Heart right ventricle (tissue), 16 donors: Measurements from ENCODE around the gene MGME1. TPM values are rescaled to one million over a fixed set of nuclear protein-coding genes. Genes with fewer than 3 reads are reported as not detected.
A peak's percentile ranks its signal among the peaks of the same experiment; 100 is the strongest.

Experiments used
- ATAC-seq, 8 donors: fragments of 200-7000 bp; cut with Tn5 transposase; one replicate each; pipeline ENCODE4 v1.9.1; 2020; ENCODE audit warnings: mild to moderate bottlenecking in 8 of 8, moderate library complexity in 8 of 8, moderate number of reproducible peaks in 1 of 8
- DNase-seq, 2 donors: peaks; one replicate each; pipeline ENCODE4 v3.0.0-alpha.2; 2020
- H3K27ac ChIP-seq, 10 donors: fragments of 200-600 bp; sonication (generic) in 2 of 10; one replicate each; pipeline versions ENCODE4 v1.5.0 to v1.8.0; 2020 to 2022; ENCODE audit warnings: mild to moderate bottlenecking in 3 of 10
- H3K27me3 ChIP-seq, 7 donors: fragments of 200-600 bp; one replicate each; pipeline ENCODE4 v1.8.0; 2021 to 2022; ENCODE audit warnings: mild to moderate bottlenecking in 2 of 7
- H3K36me3 ChIP-seq, 9 donors: fragments of 200-600 bp; sonication (generic) in 1 of 9; one replicate each; pipeline versions ENCODE4 v1.5.0 to v1.8.0; 2020 to 2022; ENCODE audit warnings: mild to moderate bottlenecking in 2 of 9
- H3K4me1 ChIP-seq, 9 donors: fragments of 200-600 bp; sonication (generic) in 1 of 9; one replicate each; pipeline versions ENCODE4 v1.5.0 to v1.8.0; 2020 to 2022; ENCODE audit warnings: mild to moderate bottlenecking in 4 of 9
- H3K4me3 ChIP-seq, 10 donors: fragments of 200-600 bp; sonication (generic) in 2 of 10; one replicate each; pipeline versions ENCODE4 v1.5.0 to v1.8.0; 2020 to 2022; ENCODE audit warnings: mild to moderate bottlenecking in 7 of 10, moderate library complexity in 2 of 10
- H3K9me3 ChIP-seq, 11 donors: fragments of 200-600 bp in 10 of 11; sonication (generic) in 2 of 11; one replicate each; pipeline versions ENCODE4 v1.5.0 to v1.8.0; 2013 to 2022; ENCODE audit warnings: mild to moderate bottlenecking in 2 of 11, control low read depth in 1 of 11, moderate library complexity in 1 of 11
- WGBS, 2 donors: extraction: QIAGEN DNeasy Blood & Tissue Kit; methylation state at CpG; one replicate each; pipeline ENCODE4 v1.1.7; 2013; ENCODE audit warnings: inconsistent platforms in 1 of 2; 5-methylcytosine and 5-hydroxymethylcytosine counted together
- intact Hi-C, 10 donors: fragments of 100-400 bp; cut with DNase I; formaldehyde crosslinking; loops; one replicate each; pipeline versions ENCODE4 v1.11.1 to v1.14.2; 2022
- polyA plus RNA-seq, 2 donors: library from polyadenylated mRNA; stranded (reverse); fragments of 200-250 nt; gene quantifications; one replicate each; pipeline ENCODE4 v1.2.3, GENCODE V29; 2013
- total RNA-seq, 10 donors: library from RNA; stranded (reverse); fragmentation: NEBNext Ultra II Directional in 3 of 10; extraction: Animal tissue kit (Norgen Biotek cat#: 25700) in 3 of 10; gene quantifications; one replicate each; pipeline versions ENCODE4 v1.2.1 to v1.2.4, GENCODE V29; 2021 to 2023
- TF ChIP-seq, protein P1 (sequence below), 9 donors: fragments of 200-600 bp; sonication (generic) in 2 of 9; IDR thresholded peaks; one replicate each; pipeline versions ENCODE4 v1.5.0 to v1.8.0; 2021 to 2022; ENCODE audit warnings: antibody characterized with exemption in 9 of 9, mild to moderate bottlenecking in 5 of 9, moderate library complexity in 1 of 9
- donor health status: Arrhythmogenic right ventricular cardiomyopathy.
- donor health status: ischemic (EF 13 %, LVEDD 7.1; RV severe dilation, severe dysfunction).
- donor health status: healthy with polysubstance abuse.
- donor health status: DM: no; HTN: yes; CAD: no.
- donor health status: DM: no; HTN: no; CAD: no.
- donor health status: ischemic (EF 25% LVEDD 6.9; RV normal size, moderate dysfunction).
- donor health status: ischemic (EF 25% LVEDD 5.7; RV mildly dilated, moderate dysfunction).
- donor health status: healthy.
- donor health status: DM: yes; HTN: yes; CAD: no.
- donor health status: Ischemic cardiomyopathy.
- donor health status: ischemic (EF 35%, LVEDD 5.7; RV mildly dilated, moderate dysfunction).
- donor health status: nonischemic (EF 11% LVEDD 7.7; RV severe dilation, severe dysfunction).
- donor health status: DM: yes; HTN: yes; CAD: no.
- donor health status: PGD.
- donor health status: ischemic (EF 29% LVEDD 5.4; RV normal size, mild dysfunction).
- donor health status: nonischemic (EF 23%, LVEDD 6.1; RV moderate dilation, normal function).

MGME1 gene
- total and polyA plus RNA-seq, 12 donors, result 6.0 to 16.0 (median 12.9) TPM

DNA sequence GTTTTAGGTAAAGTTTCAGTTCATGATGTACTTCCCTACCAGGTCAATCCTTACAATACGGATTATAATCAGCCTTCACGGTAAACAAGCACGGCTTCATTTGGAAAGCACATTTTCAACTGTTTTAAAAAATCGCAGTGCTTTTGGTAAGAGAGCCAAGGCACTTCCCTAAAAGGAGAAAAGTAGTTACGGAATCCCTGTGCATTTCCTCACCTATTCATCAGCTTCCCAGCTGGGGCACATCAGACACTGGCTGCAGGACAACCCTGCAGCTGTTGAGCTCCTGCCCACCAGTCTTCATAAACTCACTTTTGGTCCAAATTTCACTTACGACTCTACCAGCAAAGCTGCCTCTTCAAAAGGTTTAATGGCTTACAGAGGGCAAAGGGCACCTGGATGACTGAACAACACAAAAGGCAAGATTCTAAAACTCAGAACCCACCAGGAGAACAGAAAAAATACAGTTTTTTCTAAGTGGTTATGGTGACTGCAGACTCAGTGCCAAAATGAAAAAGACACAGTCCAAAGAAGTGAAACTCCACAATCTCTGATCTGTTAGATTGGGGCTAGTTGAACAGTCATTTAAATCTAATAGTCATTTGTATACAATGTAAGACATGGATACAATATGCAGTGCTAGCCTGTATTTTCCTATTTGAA, 7.8 kb upstream of the MGME1 start:
- WGBS, 2 donors, result 55 to 61% methylated on average over 6 of the region's 6 CpGs
- DNase-seq, result peak in 1 of 2 donors; percentile 45
- H3K4me1 ChIP-seq, result peaks cover 0 to 98% (median 79%) of the 10 kb centered on the region in 9 donors
- TF ChIP-seq, protein P1, sequence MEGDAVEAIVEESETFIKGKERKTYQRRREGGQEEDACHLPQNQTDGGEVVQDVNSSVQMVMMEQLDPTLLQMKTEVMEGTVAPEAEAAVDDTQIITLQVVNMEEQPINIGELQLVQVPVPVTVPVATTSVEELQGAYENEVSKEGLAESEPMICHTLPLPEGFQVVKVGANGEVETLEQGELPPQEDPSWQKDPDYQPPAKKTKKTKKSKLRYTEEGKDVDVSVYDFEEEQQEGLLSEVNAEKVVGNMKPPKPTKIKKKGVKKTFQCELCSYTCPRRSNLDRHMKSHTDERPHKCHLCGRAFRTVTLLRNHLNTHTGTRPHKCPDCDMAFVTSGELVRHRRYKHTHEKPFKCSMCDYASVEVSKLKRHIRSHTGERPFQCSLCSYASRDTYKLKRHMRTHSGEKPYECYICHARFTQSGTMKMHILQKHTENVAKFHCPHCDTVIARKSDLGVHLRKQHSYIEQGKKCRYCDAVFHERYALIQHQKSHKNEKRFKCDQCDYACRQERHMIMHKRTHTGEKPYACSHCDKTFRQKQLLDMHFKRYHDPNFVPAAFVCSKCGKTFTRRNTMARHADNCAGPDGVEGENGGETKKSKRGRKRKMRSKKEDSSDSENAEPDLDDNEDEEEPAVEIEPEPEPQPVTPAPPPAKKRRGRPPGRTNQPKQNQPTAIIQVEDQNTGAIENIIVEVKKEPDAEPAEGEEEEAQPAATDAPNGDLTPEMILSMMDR (IDR thresholded peaks at IDR 0.05), result no peak
- peak in 6 of 8 donors; percentile 47 to 68 (median 60) for ATAC-seq
- H3K4me3 ChIP-seq, result peak overlapping the region in 1 of 10 donors; percentile 5
- peak overlapping the region in 7 of 10 donors; percentile 8 to 97 (median 43) for H3K27ac ChIP-seq
- no peaks in the 10 kb centered on the region for H3K9me3 ChIP-seq
- peaks cover 0 to 10% (median 0%) of the 10 kb centered on the region in 9 donors for H3K36me3 ChIP-seq
- intact Hi-C loops, result loop anchor here in 1 of 10 donors (10.0 kb wide), 1 partner anchor 276 kb away; the partner anchor contains the start of gene RRBP1
- H3K27me3 ChIP-seq, result no peaks in the 10 kb centered on the region

DNA sequence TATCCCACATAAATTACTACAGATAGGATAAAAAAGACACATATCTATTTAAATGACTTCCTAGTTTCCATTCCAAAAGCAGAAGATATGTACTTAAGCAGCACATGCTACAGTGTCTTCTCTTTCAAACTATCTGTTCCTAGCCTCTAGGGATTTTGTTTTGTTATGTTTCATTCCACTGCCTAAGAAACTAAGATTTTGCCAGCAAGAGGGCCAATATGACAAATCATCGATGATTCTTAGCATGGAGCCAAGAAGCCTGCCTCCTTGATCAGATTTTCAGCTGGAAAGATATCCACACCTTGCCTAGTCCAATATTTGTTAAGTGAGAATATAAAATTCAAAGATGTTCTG, 7.3 kb upstream of the MGME1 start:
- TF ChIP-seq, protein P1 (IDR thresholded peaks at IDR 0.05), result no peak
- H3K27me3 ChIP-seq, result no peaks in the 10 kb centered on the region
- no peak for DNase-seq
- peak overlapping the region in 6 of 10 donors; percentile 8 to 97 (median 50) for H3K27ac ChIP-seq
- intact Hi-C loops, result loop anchor here in 1 of 10 donors (10.0 kb wide), 1 partner anchor 277 kb away; the partner anchor contains the start of gene RRBP1
- no peaks in the 10 kb centered on the region for H3K9me3 ChIP-seq
- ATAC-seq, result no peak
- peaks cover 0 to 5% (median 0%) of the 10 kb centered on the region in 9 donors for H3K36me3 ChIP-seq
- 45 to 53% methylated on average over 1 of the region's 1 CpG for WGBS, 2 donors
- H3K4me3 ChIP-seq, result no peak overlapping the region
- H3K4me1 ChIP-seq, result peaks cover 0 to 98% (median 84%) of the 10 kb centered on the region in 9 donors

DNA sequence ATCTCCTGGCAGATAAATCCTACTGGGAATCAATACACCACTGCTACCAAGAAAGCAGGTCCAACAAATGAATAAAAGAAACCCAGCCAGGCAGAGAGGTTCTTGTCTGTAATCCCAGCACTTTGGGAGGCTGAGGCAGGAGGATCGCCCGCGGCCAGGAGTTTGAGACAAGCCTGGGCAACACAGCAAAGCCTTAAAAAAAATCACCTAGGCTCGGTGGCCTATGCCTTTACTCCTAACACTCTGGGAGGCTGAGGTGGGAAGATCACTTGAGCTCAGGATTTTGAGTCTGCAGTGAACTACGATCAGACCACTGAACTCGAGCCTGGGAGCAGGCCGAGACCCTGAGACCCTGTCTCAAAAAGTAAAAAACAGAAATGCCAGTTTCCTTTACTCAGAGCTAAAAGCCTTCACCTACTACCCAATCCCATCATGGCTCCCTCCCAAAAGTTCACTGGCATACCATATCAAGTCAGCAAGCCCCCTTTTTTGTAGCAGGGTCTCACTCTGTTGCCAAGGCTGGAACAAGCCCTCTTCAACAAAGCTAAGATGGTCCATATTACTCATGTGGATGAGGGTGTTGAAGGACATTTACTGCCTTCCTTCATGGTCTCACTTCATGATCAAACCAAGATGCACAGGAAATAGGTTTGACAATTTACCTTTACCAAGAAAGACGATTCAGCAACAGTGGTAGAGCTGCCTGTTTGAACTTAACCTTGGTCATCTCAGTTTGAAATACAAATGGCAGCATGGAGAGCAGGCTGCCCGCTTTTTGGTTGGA, 5.5 kb upstream of the MGME1 start:
- TF ChIP-seq, protein P1 (IDR thresholded peaks at IDR 0.05), result no peak
- 87 to 88% methylated on average over 9 of the region's 9 CpGs for WGBS, 2 donors
- Histone ChIP-seq H3K4me1 (peaks cover 0 to 95% (median 84%) of the 10 kb centered on the region in 9 donors), H3K27ac (peak overlapping the region in 7 of 10 donors; percentile 1 to 97 (median 61)), H3K9me3 (no peaks in the 10 kb centered on the region), H3K27me3 (no peaks in the 10 kb centered on the region), H3K36me3 (no peaks in the 10 kb centered on the region), H3K4me3 (no peak overlapping the region)
- intact Hi-C loops, result loop anchor here in 1 of 10 donors (10.0 kb wide), 1 partner anchor 279 kb away; the partner anchor contains the start of gene RRBP1
- ATAC-seq (no peak), DNase-seq (no peak)

DNA sequence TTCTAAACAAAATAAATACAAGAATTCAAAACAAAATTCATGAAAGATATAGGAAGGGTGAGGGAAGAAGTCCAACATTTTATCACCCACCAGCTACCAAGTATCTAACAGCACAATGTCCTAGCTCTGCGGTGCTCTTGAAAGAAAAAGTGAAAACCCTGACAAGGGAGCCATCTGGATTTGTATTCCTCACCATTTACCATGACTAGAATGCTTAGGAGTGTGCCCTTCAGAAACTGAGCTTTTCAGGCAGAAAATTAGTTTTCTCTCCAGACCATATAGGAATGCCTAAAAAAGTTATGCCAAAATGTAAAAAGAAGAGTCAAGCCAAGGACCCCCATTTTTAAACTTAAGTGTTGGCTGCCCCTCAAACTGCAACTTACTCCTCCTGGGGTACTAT, 4.7 kb upstream of the MGME1 start:
- Histone ChIP-seq H3K4me3 (no peak overlapping the region), H3K27ac (peak overlapping the region in 3 of 10 donors; percentile 2 to 97 (median 61)), H3K9me3 (no peaks in the 10 kb centered on the region), H3K36me3 (no peaks in the 10 kb centered on the region), H3K4me1 (peaks cover 0 to 87% (median 76%) of the 10 kb centered on the region in 9 donors), H3K27me3 (no peaks in the 10 kb centered on the region)
- no peak for ATAC-seq
- intact Hi-C loops, result loop anchor here in 1 of 10 donors (10.0 kb wide), 1 partner anchor 279 kb away; the partner anchor contains the start of gene RRBP1
- TF ChIP-seq, protein P1 (IDR thresholded peaks at IDR 0.05), result no peak
- DNase-seq, result no peak
- WGBS, 2 donors, result 40 to 53% methylated on average over 1 of the region's 1 CpG
